A549 (cell line): ENCODE data around the gene ENTREP3. TPM values are rescaled to one million over a fixed set of nuclear protein-coding genes. Genes with fewer than 3 reads are reported as not detected.
A peak's percentile ranks its signal among the peaks of the same experiment; 100 is the strongest.
"Not testable (repeated sequence)": the region's sequence is repeated elsewhere in the genome, so short reads cannot be mapped to it uniquely, and the experiment has no call there.

Experiments used
- ATAC-seq, 2 experiments: fragments of 200-7000 bp in 1 of 2; fragments of >200 bp in 1 of 2; cut with Nextera tagmentation in 1 of 2; cut with Tn5 transposase in 1 of 2; 3 replicates each; pipeline versions ENCODE4 v1.8.0 to v1.9.1; 2018 to 2020; ENCODE audit warnings: mild to moderate bottlenecking in 1 of 2, moderate library complexity in 1 of 2
- CTCF ChIA-PET: fragments of 300-600 bp; sonication (Branson Sonifier 250); formaldehyde crosslinking; extraction: SDS; loops from one replicate; lab custom pipeline; 2021; ENCODE audit warnings: antibody characterized with exemption, inconsistent platforms; lab: Yijun Ruan, JAX
- POLR2A ChIA-PET: fragments of 350-600 bp; formaldehyde crosslinking; extraction: SDS; loops from one replicate; lab custom pipeline; 2021; ENCODE audit warnings: antibody characterized with exemption, inconsistent platforms; lab: Yijun Ruan, JAX
- DNase-seq, 2 experiments: peaks; one replicate each; pipeline versions ENCODE4 v3.0.0 to v3.0.0-alpha.2; 2011 to 2016; ENCODE audit warnings: low read depth in 1 of 2, low spot score in 1 of 2
- FAIRE-seq: peaks from 2 replicates; lab custom pipeline; 2011; peaks lifted over from hg19 to GRCh38; lab: Jason Lieb, UNC
- H3K27ac ChIP-seq, 2 experiments: fragments of >200 bp; sonication (Bioruptor Twin); formaldehyde crosslinking; 3 replicates each; pipeline ENCODE4 v1.5.1; 2016 to 2017
- H3K4me1 ChIP-seq: fragments of >200 bp; sonication (Bioruptor Twin); formaldehyde crosslinking; 3 replicates; pipeline ENCODE4 v1.6.1; 2016
- H3K4me2 ChIP-seq: fragments of >200 bp; sonication (Bioruptor Twin); formaldehyde crosslinking; 3 replicates; pipeline ENCODE4 v1.6.1; 2016
- H3K4me3 ChIP-seq: fragments of >200 bp; sonication (Bioruptor Twin); formaldehyde crosslinking; 3 replicates; pipeline ENCODE4 v1.5.1; 2016
- H3K9me3 ChIP-seq: fragments of >200 bp; sonication (Bioruptor Twin); formaldehyde crosslinking; 3 replicates; pipeline ENCODE4 v1.6.1; 2016
- CEBPB ChIP-seq, 2 experiments: fragments of >200 bp in 1 of 2; sonication (Bioruptor Twin) in 1 of 2; formaldehyde crosslinking in 1 of 2; IDR thresholded peaks; 2 replicates each; pipeline ENCODE4 v1.6.1; 2012 to 2016
- CHD4 ChIP-seq: fragments of 200-600 bp; sonication (generic); IDR thresholded peaks from 2 replicates; pipeline ENCODE4 v1.6.1; 2016; ENCODE audit warnings: antibody characterized with exemption, mild to moderate bottlenecking, borderline replicate concordance
- JUNB ChIP-seq: fragments of >200 bp; sonication (Bioruptor Twin); formaldehyde crosslinking; IDR thresholded peaks from 2 replicates; pipeline ENCODE4 v1.6.1; 2016
- TFCP2L1 ChIP-seq: fragments of 250-450 bp; sonication (Bioruptor Pico); IDR thresholded peaks from 2 replicates; pipeline ENCODE4 v1.5.0; 2021; ENCODE audit warnings: mild to moderate bottlenecking
- TP53 ChIP-seq: fragments of 250-450 bp; sonication (Bioruptor Pico); IDR thresholded peaks from 2 replicates; pipeline ENCODE4 v1.5.0; 2021; ENCODE audit warnings: mild to moderate bottlenecking, moderate library complexity
- ZNF302 ChIP-seq: fragments of 250-450 bp; sonication (Bioruptor Pico); IDR thresholded peaks from 2 replicates; pipeline ENCODE4 v1.9.0; 2021; ENCODE audit warnings: inconsistent platforms, mild to moderate bottlenecking, moderate library complexity
- WGBS: methylation state at CpG from one replicate; pipeline ENCODE4 v1.1.6; 2017; ENCODE audit errors: missing lambda C conversion rate; 5-methylcytosine and 5-hydroxymethylcytosine counted together
- polyA plus RNA-seq, 4 experiments: library from polyadenylated mRNA; depleted of rRNA in 3 of 4; stranded (reverse); fragments of >200 nt; fragmentation: RNase III in 1 of 4; extraction: RNeasy Plus Mini Kit Qiagen cat#74134 plus additional on column Dnase treatment in 1 of 4; gene quantifications; 2 replicates in 3 of 4; 3 replicates in 1 of 4; pipeline ENCODE4 v1.2.3, GENCODE V29; 2011 to 2017
- TF ChIP-seq, protein P1 (sequence below): fragments of 200-600 bp; sonication (generic); IDR thresholded peaks from 2 replicates; pipeline ENCODE4 v1.6.1; 2016; ENCODE audit warnings: antibody characterized with exemption, mild to moderate bottlenecking, moderate library complexity
- TF ChIP-seq, protein P2 (sequence below): fragments of >200 bp; sonication (Bioruptor Twin); formaldehyde crosslinking; IDR thresholded peaks from 3 replicates; pipeline ENCODE4 v1.6.1; 2016

ENTREP3 gene
- polyA plus RNA-seq, 2 of the 4 experiments (the other 2 are of a cell fraction), result 8.4 to 29.5 TPM

DNA sequence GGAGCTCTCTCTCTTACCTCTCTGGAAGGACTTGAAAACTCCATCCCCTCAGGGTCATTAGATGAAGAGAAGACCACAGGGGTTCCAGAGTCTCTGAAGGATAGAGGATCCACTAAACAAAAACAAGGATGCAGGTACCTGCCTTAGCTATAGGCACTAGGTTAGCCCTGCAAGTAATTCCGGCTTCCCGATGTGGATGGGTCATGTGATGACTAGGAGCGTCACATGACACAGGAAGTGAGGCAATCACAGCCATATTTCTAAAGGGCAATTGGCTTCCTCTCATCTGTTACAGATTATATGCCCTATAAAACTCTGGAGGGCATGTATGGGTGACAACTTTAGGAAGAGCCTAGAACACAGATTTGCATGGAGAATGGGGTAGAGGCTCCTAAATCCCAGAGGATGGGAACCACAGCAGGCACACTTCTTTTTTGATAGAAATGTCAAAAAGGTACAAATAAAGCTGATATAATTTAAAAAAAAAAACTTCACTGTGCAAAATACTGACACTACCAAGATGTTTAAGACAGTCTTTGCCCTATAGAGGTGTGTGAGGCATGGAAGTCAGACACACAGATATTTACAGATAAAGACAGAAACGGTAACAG, 14.1 kb downstream of the ENTREP3 start (continued):
- no peak for TF ChIP-seq TP53
- no peak for TF ChIP-seq JUNB
- TF ChIP-seq, protein P1, sequence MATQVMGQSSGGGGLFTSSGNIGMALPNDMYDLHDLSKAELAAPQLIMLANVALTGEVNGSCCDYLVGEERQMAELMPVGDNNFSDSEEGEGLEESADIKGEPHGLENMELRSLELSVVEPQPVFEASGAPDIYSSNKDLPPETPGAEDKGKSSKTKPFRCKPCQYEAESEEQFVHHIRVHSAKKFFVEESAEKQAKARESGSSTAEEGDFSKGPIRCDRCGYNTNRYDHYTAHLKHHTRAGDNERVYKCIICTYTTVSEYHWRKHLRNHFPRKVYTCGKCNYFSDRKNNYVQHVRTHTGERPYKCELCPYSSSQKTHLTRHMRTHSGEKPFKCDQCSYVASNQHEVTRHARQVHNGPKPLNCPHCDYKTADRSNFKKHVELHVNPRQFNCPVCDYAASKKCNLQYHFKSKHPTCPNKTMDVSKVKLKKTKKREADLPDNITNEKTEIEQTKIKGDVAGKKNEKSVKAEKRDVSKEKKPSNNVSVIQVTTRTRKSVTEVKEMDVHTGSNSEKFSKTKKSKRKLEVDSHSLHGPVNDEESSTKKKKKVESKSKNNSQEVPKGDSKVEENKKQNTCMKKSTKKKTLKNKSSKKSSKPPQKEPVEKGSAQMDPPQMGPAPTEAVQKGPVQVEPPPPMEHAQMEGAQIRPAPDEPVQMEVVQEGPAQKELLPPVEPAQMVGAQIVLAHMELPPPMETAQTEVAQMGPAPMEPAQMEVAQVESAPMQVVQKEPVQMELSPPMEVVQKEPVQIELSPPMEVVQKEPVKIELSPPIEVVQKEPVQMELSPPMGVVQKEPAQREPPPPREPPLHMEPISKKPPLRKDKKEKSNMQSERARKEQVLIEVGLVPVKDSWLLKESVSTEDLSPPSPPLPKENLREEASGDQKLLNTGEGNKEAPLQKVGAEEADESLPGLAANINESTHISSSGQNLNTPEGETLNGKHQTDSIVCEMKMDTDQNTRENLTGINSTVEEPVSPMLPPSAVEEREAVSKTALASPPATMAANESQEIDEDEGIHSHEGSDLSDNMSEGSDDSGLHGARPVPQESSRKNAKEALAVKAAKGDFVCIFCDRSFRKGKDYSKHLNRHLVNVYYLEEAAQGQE, result no peak
- TF ChIP-seq, protein P2, sequence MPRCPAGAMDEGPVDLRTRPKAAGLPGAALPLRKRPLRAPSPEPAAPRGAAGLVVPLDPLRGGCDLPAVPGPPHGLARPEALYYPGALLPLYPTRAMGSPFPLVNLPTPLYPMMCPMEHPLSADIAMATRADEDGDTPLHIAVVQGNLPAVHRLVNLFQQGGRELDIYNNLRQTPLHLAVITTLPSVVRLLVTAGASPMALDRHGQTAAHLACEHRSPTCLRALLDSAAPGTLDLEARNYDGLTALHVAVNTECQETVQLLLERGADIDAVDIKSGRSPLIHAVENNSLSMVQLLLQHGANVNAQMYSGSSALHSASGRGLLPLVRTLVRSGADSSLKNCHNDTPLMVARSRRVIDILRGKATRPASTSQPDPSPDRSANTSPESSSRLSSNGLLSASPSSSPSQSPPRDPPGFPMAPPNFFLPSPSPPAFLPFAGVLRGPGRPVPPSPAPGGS, result no peak
- TF ChIP-seq ZNF302 (CRISPR knock-in tag), result no peak

DNA sequence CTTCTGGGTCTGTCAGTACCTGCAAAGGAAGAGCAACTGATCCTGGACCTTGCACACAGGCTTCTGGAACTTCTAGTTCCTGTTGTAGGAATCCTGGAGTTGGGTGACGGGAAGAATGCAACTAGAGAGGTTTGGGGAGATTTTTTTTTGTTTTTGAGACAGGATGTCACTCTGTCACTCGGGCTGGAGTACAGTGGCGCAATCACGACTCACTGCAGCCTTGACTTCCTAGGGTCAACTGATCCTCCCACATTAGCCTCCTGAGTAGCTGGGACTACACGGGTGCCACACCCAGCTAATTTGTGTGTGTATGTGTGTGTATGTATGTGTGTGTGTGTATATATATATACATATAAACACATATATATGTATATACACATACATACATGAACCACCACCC, 18.8 kb downstream of the ENTREP3 start:
- CTCF ChIA-PET, result interaction anchor here (1.0 to 1.8 kb wide), 3 partner anchors 8 to 61 kb away, joined by 3 to 10 read pairs (median 3); no protein-coding TSS in a partner anchor
- no peak overlapping the region for H3K4me3 ChIP-seq
- H3K4me1 ChIP-seq, result peaks cover 8% of the 10 kb centered on the region
- H3K4me2 ChIP-seq, result no peak overlapping the region
- H3K9me3 ChIP-seq, result no peaks in the 10 kb centered on the region
- no peak overlapping the region for H3K27ac ChIP-seq
- FAIRE-seq (no peak), DNase-seq (no peak), ATAC-seq (no peak)
- POLR2A ChIA-PET, result no interaction called here
- WGBS, result 74% methylated on average over 5 of the region's 5 CpGs
- TF ChIP-seq CEBPB (IDR thresholded peaks at IDR 0.05) (0 out of 4 replicates have a peak, but pooled peaks of 1 of the 2 experiments have one; percentile 16), CHD4 (no peak), TFCP2L1 (CRISPR knock-in tag) (no peak)

DNA sequence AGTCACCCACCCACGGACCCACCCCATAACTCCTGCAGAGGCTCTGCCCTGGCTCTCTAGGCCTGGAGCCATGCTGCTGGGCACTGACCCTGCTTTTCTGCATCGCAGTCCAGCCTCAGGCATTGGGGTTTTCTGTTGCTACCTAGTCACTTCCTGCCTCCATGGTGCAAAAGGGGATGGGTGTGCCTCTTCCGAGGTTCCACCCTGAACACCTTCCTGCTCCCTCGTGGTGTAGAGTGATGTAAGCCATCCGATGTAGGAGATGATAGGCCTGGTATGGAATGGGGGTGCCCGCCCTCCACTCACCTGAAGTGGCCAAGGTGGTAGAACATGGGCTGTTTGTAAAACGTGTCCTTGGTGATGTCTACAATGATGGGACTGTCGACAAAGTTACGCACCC, 19.9 kb downstream of the ENTREP3 start:
- H3K27ac ChIP-seq, ATAC-seq, H3K9me3 ChIP-seq, POLR2A ChIA-PET, DNase-seq, H3K4me1 ChIP-seq, H3K4me3 ChIP-seq, FAIRE-seq, H3K4me2 ChIP-seq: not testable (repeated sequence)
- CTCF ChIA-PET, result interaction anchor here (1.2 to 1.8 kb wide), 2 partner anchors 15 to 60 kb away, joined by 3 to 10 read pairs; no protein-coding TSS in a partner anchor
- 91% methylated on average over 7 of the region's 9 CpGs for WGBS

DNA sequence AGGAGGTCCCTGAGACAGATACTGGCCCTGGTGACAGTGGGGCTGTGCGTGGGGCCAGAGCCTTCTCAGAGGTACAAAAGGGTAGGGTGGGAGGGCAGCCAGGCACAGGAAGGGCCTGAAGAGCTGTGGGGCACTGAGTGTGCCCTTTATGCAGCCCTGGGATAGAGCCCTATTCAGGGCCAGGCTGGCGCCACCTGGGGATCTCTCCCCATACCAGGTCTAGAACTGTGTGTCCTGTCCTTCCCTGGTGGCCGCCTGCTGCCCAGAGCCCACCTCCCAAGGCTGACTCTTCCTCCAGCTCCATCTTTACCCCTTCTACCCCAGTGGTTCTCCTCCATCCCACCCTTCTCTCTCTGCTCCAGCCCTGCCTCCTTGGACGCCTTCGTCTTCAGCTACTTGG, 21.8 kb downstream of the ENTREP3 start:
- H3K4me1 ChIP-seq, DNase-seq, CTCF ChIA-PET, FAIRE-seq, H3K9me3 ChIP-seq, POLR2A ChIA-PET, H3K27ac ChIP-seq, H3K4me3 ChIP-seq, H3K4me2 ChIP-seq: not testable (repeated sequence)
- WGBS, result 75% methylated on average over 1 of the region's 5 CpGs
- peak; percentile 48 to 62; a peak in 3 of 6 replicates for ATAC-seq

DNA sequence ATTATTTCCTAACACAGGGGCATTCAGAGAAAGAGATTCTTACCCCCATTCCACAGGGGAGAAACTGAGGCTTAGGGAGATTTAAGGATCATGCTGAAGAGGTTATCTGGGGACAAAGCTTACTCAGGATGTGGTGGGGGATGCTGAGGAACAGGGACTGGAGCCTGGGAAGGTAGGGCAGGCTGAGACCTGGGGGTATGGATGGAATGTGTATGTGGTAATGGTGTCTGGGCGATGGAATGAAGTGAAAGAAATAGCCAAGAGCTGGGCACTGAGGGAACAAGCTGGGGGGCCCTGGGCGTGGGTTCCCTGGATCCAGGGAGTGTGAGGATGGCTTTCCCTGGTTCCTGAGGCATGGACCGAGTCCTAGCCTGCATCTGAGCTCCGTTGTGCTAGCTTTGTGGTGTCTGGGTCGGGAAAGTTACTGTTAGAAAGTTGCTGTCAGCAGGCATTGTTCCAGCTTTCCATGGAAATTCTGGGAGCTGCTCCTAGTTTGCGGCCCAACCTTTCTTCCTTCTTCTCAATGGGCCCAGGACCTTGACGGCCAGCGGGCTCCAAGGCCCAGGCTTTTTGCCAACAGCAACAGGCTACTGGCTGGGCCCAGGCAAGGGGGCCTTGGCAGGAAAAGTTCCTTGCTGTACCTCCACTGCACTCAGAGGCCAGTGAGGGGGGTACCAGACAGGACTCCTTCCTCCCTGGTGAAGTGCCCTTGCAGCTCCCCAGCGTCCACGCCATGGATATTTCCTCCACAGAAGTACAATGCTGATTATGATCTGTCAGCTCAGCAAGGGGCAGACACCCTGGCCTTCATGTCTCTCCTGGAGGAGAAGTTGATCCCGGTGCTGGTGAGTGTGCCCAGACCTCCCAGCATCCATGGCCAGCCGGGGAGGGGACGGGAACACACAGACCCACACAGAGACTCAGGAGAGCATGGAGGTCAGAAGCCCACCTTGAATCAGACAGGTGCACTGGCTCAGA, 23.0 kb downstream of the ENTREP3 start:
- H3K9me3 ChIP-seq, H3K4me1 ChIP-seq, ATAC-seq, H3K27ac ChIP-seq, DNase-seq, POLR2A ChIA-PET, H3K4me2 ChIP-seq, FAIRE-seq, H3K4me3 ChIP-seq: not testable (repeated sequence)
- CTCF ChIA-PET, result interaction anchor here (0.7 to 2.0 kb wide), 3 partner anchors 18 to 38 kb away, joined by 3 to 5 read pairs (median 4); no protein-coding TSS in a partner anchor
- WGBS, result 80% methylated on average over 13 of the region's 13 CpGs

DNA sequence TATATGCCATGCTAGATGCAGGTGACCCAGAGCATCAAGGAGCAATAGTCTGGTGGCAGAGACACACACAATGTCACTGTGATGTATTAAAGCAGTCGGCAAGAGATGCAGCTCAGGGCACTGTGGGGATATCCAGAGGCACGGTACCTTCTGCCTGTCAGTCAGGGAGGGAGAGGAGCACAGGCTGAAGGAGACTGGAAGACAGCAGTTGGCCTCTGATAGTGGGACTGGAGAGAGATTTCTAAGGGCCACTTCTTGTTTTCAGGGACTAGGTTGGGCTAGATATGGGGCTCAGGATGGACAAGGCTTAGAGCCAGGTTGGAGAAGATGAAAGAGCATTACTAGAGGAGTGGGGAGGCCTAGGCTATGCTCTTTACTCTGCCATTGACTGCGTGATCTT, 24.0 kb downstream of the ENTREP3 start:
- not testable (repeated sequence) for H3K4me3 ChIP-seq, DNase-seq, H3K4me1 ChIP-seq, H3K27ac ChIP-seq, H3K9me3 ChIP-seq, FAIRE-seq, ATAC-seq, H3K4me2 ChIP-seq
- ChIA-PET CTCF (interaction anchor here (0.7 to 2.0 kb wide), 3 partner anchors 19 to 37 kb away, joined by 3 to 5 read pairs (median 4); no protein-coding TSS in a partner anchor), POLR2A (interaction anchor here (0.6 kb wide), 1 partner anchor 994 kb away, joined by 11 read pairs; no protein-coding TSS in a partner anchor)
- 85% methylated on average over 3 of the region's 3 CpGs for WGBS
